ENCODE data around the gene ATG2A.

The ATG2A gene

GRCh38 chr11:64900774-64901173 is 16.2 kb downstream of the ATG2A start:
- DNase-seq, result no peak

GRCh38 chr11:64900263-64900678 is 16.7 kb downstream of the ATG2A start:
- DNase-seq, result no peak

- no peak for DNase-seq
Measured at GRCh38 chr11:64898541-64898940, 18.5 kb downstream of the ATG2A start.

GRCh38 chr11:64898076-64898445 is 18.9 kb downstream of the ATG2A start:
- DNase-seq, result no peak

GRCh38 chr11:64897381-64898075 is 19.5 kb downstream of the ATG2A start:
- no peak for DNase-seq

GRCh38 chr11:64896448-64897022 is 20.5 kb downstream of the ATG2A start:
- DNase-seq, result no peak

- DNase-seq, result no peak
Measured at GRCh38 chr11:64894812-64895452, 22.1 kb downstream of the ATG2A start.

GRCh38 chr11:64894070-64894811 is 22.8 kb downstream of the ATG2A start:
- DNase-seq, result peak; percentile 85

- no peak for DNase-seq
Measured at GRCh38 chr11:64893194-64894069, 23.6 kb downstream of the ATG2A start.

- no peak for DNase-seq
Measured at GRCh38 chr11:64892838-64893193, 24.2 kb downstream of the ATG2A start.

- no peak for DNase-seq
Measured at GRCh38 chr11:64892411-64892831, 24.6 kb downstream of the ATG2A start.

- no peak for DNase-seq
Measured at GRCh38 chr11:64891880-64892279, 25.1 kb downstream of the ATG2A start.

GRCh38 chr11:64891215-64891848 is 25.7 kb downstream of the ATG2A start:
- DNase-seq, result no peak

- DNase-seq, result no peak
Measured at GRCh38 chr11:64890522-64890939, 26.5 kb downstream of the ATG2A start.

- DNase-seq, result no peak
Measured at GRCh38 chr11:64888729-64889511, 28.1 kb downstream of the ATG2A start.

- no peak for DNase-seq
Measured at GRCh38 chr11:64888406-64888728, 28.6 kb downstream of the ATG2A start.

GRCh38 chr11:64887757-64888405 is 29.1 kb downstream of the ATG2A start:
- peak; percentile 85 for DNase-seq

- no peak for DNase-seq
Measured at GRCh38 chr11:64887234-64887756, 29.7 kb downstream of the ATG2A start.

GRCh38 chr11:64885367-64886286 is 31.4 kb downstream of the ATG2A start:
- DNase-seq, result no peak

GRCh38 chr11:64884019-64884418 is 33.0 kb downstream of the ATG2A start:
- DNase-seq, result no peak
